Neural crest cell (in vitro differentiated cells): ENCODE data around the gene SLX9. TPM values are rescaled to one million over a fixed set of nuclear protein-coding genes. Genes with fewer than 3 reads are reported as not detected.

Experiments used
- DNase-seq: peaks from one replicate; pipeline ENCODE4 v3.0.0; 2021; ENCODE audit warnings: low read depth, mixed read lengths, low spot score
- H3K27ac Mint-ChIP-seq: one replicate; pipeline ENCODE4 v1.8.0; 2021; ENCODE audit warnings: mild to moderate bottlenecking, mixed read lengths; ENCODE audit not compliant: unreplicated experiment
- H3K27me3 Mint-ChIP-seq: 2 replicates; pipeline ENCODE4 v1.8.0; 2021; ENCODE audit warnings: low read depth, mild to moderate bottlenecking, mixed read lengths
- H3K36me3 Mint-ChIP-seq: 2 replicates; pipeline ENCODE4 v1.8.0; 2021; ENCODE audit warnings: low read depth, mild to moderate bottlenecking, mixed read lengths
- H3K4me1 Mint-ChIP-seq: 2 replicates; pipeline ENCODE4 v1.8.0; 2021; ENCODE audit warnings: mixed read lengths
- H3K4me3 Mint-ChIP-seq: one replicate; pipeline ENCODE4 v1.8.0; 2021; ENCODE audit warnings: mild to moderate bottlenecking, mixed read lengths
- H3K9me3 Mint-ChIP-seq: 2 replicates; pipeline ENCODE4 v1.8.0; 2021; ENCODE audit warnings: mixed read lengths
- total RNA-seq: library from RNA; stranded (reverse); gene quantifications from 2 replicates; pipeline ENCODE4 v1.2.1, GENCODE V29; 2021
- TF ChIP-seq, protein P1 (sequence below): fragments of 200-600 bp; sonication (generic); conservative IDR thresholded peaks from 2 replicates; pipeline ENCODE4 v1.5.0; 2021; ENCODE audit warnings: antibody characterized with exemption, mild to moderate bottlenecking

Gene SLX9
- total RNA-seq, 1 donor from 2014 or later: 42.3 TPM

GRCh38 chr21:44980562-44981489 is 41.0 kb downstream of the SLX9 start:
- no peak for DNase-seq
- Mint-ChIP-seq H3K27me3 (no peaks in the 10 kb centered on the region), H3K4me1 (peaks cover 5% of the 10 kb centered on the region), H3K4me3 (no peak overlapping the region), H3K27ac (peak overlapping the region; percentile 89), H3K9me3 (no peaks in the 10 kb centered on the region), H3K36me3 (no peaks in the 10 kb centered on the region)
- TF ChIP-seq, protein P1, sequence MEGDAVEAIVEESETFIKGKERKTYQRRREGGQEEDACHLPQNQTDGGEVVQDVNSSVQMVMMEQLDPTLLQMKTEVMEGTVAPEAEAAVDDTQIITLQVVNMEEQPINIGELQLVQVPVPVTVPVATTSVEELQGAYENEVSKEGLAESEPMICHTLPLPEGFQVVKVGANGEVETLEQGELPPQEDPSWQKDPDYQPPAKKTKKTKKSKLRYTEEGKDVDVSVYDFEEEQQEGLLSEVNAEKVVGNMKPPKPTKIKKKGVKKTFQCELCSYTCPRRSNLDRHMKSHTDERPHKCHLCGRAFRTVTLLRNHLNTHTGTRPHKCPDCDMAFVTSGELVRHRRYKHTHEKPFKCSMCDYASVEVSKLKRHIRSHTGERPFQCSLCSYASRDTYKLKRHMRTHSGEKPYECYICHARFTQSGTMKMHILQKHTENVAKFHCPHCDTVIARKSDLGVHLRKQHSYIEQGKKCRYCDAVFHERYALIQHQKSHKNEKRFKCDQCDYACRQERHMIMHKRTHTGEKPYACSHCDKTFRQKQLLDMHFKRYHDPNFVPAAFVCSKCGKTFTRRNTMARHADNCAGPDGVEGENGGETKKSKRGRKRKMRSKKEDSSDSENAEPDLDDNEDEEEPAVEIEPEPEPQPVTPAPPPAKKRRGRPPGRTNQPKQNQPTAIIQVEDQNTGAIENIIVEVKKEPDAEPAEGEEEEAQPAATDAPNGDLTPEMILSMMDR: no peak

DNA sequence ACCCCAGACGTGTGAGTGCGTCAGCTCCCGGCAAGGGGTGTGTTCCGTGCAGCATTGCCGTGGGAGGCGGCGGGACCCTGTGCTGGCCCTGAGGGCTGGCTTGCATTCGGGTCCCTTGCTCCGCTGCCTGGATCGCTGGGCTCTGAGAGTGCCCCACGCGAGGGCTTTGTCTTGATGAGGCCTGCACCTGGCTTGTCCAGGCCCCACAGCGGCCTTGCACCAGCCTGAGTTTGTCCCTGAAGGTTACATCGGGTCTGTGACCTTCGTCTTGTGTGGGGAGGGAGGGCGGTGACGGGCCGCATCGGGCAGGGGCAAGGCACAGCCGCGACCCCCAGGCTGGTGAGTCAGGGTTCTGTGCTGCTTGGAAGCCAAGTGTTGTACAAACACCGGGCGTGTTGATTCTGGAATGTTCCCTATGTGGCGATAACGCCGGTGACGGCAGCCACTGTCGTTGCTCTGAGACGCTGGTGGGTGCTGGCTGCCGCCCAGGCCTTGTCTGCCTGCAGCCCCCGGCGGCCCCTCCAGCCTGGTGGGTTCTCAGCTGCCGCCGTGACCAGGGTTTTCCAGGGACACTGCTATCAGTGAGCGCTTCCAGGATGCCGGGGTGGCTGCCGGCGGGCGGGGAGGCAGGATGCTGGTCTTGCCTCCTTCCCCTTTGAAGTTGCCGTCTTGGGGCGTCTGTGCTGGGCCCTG is 42.9 kb downstream of the SLX9 start:
- H3K9me3 Mint-ChIP-seq: no peaks in the 10 kb centered on the region
- TF ChIP-seq, protein P1: no peak
- no peaks in the 10 kb centered on the region for H3K36me3 Mint-ChIP-seq
- H3K4me1 Mint-ChIP-seq: peaks cover 5% of the 10 kb centered on the region
- H3K4me3 Mint-ChIP-seq: no peak overlapping the region
- DNase-seq: no peak
- H3K27me3 Mint-ChIP-seq: no peaks in the 10 kb centered on the region
- no peak overlapping the region for H3K27ac Mint-ChIP-seq

DNA sequence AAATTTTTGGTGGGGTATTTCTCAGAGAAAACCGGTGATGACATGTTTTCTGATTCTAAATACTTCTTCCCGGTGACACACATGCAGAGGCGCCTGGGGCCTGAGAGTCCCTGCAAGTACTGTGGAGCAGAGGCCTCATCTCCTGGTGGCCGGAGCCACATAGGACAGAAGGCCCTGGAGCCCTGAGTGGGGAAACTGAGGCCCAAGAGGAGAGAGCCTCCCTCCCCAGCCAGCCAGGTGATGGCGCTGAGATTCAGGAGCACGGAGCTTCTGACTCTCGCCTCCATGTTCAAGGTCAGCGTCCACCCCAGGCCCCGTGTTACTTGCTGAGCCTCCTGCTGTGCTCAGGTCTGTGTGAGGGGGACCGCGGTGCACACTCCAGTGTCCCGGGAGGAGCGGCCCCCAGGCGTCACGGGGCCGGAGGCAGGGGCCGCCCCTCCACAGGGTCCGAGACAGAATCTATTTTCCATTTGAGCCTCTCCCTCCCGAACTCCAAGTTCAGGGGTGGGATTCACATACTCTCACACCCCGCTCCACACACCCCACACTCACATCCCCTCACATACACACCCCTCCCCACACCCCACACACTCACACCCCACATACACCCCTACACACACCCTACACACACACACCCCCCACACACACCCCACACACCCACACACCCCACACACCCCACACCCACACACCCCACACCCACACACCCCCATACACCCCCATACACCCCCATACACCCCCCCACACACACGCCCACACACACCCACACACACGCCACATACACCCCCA is 43.8 kb downstream of the SLX9 start:
- TF ChIP-seq, protein P1: no peak
- H3K27ac Mint-ChIP-seq: no peak overlapping the region
- H3K4me3 Mint-ChIP-seq: no peak overlapping the region
- DNase-seq: no peak
- H3K9me3 Mint-ChIP-seq: no peaks in the 10 kb centered on the region
- H3K4me1 Mint-ChIP-seq: peaks cover 5% of the 10 kb centered on the region
- H3K27me3 Mint-ChIP-seq: no peaks in the 10 kb centered on the region
- H3K36me3 Mint-ChIP-seq: no peaks in the 10 kb centered on the region

DNA sequence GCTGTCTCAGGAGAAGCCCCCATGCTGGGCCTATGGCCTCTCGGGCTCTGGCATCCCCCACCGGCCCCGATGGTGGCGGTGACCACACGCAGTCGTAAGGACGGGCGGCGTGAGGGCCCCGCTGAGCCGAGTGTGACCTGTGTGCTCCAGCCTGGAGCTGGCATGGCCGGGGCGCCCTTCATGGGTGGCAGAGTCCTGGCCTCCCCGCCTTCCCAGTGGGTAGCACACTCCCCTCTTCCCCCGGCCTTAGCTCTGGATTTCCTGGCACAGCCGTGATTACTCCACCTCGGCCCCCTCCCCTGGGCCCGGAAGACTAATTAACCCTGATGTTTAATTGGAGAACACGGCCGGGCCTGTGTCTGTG is 44.6 kb downstream of the SLX9 start:
- H3K36me3 Mint-ChIP-seq: no peaks in the 10 kb centered on the region
- no peak overlapping the region for H3K4me3 Mint-ChIP-seq
- no peak overlapping the region for H3K27ac Mint-ChIP-seq
- DNase-seq: no peak
- H3K27me3 Mint-ChIP-seq: no peaks in the 10 kb centered on the region
- H3K9me3 Mint-ChIP-seq: no peaks in the 10 kb centered on the region
- TF ChIP-seq, protein P1: no peak
- H3K4me1 Mint-ChIP-seq: peaks cover 7% of the 10 kb centered on the region

GRCh38 chr21:44984792-44985440 is 45.1 kb downstream of the SLX9 start:
- no peak for DNase-seq
- TF ChIP-seq, protein P1: no peak
- Mint-ChIP-seq H3K4me1 (peaks cover 12% of the 10 kb centered on the region), H3K4me3 (no peak overlapping the region), H3K36me3 (no peaks in the 10 kb centered on the region), H3K27ac (no peak overlapping the region), H3K9me3 (no peaks in the 10 kb centered on the region), H3K27me3 (no peaks in the 10 kb centered on the region)
